GM12878 (cell line): Measurements from ENCODE around the gene MPHOSPH8. TPM values are rescaled to one million over a fixed set of nuclear protein-coding genes. Genes with fewer than 3 reads are reported as not detected.
A peak's percentile ranks its signal among the peaks of the same experiment; 100 is the strongest.

ENCODE experiments used
- CREM ChIP-seq: IDR thresholded peaks from 2 replicates; pipeline ENCODE4 v1.6.1; 2014; ENCODE audit warnings: antibody characterized with exemption, low read depth
- MEF2A ChIP-seq: IDR thresholded peaks from 2 replicates; pipeline ENCODE4 v1.6.1; 2011; ENCODE audit warnings: low read depth, mild to moderate bottlenecking, low read length, moderate library complexity; ENCODE audit not compliant: insufficient read depth
- polyA plus RNA-seq, 11 experiments: library from polyadenylated mRNA; depleted of rRNA in 4 of 11; unstranded in 6 of 11; stranded (reverse) in 5 of 11; fragments of >200 nt; fragmentation: Nextera tagmentation in 4 of 11; fragmentation: Illumina TruSeq in 1 of 11; extraction: Ambion mirVana in 4 of 11; extraction: Trizol in 1 of 11; gene quantifications; 1 replicate in 1 of 11; 2 replicates in 10 of 11; pipeline versions ENCODE4 v1.2.1 to v1.2.3, GENCODE V29; 2011 to 2016; ENCODE audit warnings: inconsistent platforms in 2 of 11, missing spikeins in 2 of 11, low read depth in 1 of 11
- total RNA-seq, 4 experiments: library from RNA; depleted of rRNA in 3 of 4; stranded (reverse); fragments of >200 nt in 3 of 4; fragmentation: Illumina TruSeq in 1 of 4; extraction: Trizol in 1 of 4; gene quantifications; 2 replicates each; pipeline versions ENCODE4 v1.2.1 to v1.2.3, GENCODE V29; 2013 to 2021
- TF ChIP-seq, protein P1 (sequence below): fragments of 450-650 bp; IDR thresholded peaks from 2 replicates; pipeline ENCODE4 v1.6.1; 2016; ENCODE audit warnings: mild to moderate bottlenecking, moderate library complexity, borderline replicate concordance
- TF ChIP-seq, protein P2 (sequence below): fragments of 450-650 bp; IDR thresholded peaks from 2 replicates; pipeline ENCODE4 v1.6.1; 2017; ENCODE audit warnings: mild to moderate bottlenecking
- TF ChIP-seq, protein P3 (sequence below): fragments of 450-650 bp; formaldehyde crosslinking; IDR thresholded peaks from 2 replicates; pipeline ENCODE4 v1.4.0; 2022; ENCODE audit warnings: mild to moderate bottlenecking, moderate library complexity

Gene MPHOSPH8
- total and polyA plus RNA-seq, 10 of the 15 experiments (the other 5 are each of a cell fraction or from before 2014, with no cell fraction given) = 15.9 to 34.9 (median 26.9) TPM

DNA sequence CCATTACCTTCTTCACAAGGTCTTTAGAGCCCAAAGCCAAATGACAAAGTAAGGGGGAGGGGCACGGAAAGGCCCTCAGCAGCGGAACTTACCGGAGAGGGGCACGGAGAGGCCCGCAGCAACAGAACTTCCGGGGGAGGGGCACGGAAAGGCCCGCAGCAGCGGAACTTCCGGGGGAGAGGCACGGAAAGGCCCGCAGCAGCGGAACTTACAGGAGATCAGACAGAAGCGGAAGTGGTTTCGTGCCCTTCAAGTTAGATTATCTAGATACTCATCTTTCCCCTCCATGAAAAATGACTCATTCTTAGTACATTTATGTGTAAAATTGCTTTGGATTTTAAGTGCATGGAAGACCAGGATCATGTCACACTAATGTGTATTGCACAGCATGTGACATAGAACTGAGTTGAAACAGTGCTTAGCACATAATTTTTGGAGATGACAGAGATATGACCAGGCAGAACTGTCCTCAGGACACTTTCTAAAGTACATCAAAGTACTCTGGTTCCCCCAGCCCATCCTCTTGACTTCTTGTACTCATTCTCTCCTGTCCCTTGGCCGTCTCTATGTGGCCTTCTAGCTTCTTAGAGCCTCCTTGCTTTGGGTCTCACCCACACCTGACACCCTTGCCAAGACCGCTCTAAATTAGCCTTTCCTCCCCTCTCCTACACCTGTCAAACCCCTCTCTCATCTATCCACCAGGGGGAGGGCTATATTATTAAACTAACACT lies 46.4 kb upstream of the MPHOSPH8 start (continued):
- TF ChIP-seq, protein P1, sequence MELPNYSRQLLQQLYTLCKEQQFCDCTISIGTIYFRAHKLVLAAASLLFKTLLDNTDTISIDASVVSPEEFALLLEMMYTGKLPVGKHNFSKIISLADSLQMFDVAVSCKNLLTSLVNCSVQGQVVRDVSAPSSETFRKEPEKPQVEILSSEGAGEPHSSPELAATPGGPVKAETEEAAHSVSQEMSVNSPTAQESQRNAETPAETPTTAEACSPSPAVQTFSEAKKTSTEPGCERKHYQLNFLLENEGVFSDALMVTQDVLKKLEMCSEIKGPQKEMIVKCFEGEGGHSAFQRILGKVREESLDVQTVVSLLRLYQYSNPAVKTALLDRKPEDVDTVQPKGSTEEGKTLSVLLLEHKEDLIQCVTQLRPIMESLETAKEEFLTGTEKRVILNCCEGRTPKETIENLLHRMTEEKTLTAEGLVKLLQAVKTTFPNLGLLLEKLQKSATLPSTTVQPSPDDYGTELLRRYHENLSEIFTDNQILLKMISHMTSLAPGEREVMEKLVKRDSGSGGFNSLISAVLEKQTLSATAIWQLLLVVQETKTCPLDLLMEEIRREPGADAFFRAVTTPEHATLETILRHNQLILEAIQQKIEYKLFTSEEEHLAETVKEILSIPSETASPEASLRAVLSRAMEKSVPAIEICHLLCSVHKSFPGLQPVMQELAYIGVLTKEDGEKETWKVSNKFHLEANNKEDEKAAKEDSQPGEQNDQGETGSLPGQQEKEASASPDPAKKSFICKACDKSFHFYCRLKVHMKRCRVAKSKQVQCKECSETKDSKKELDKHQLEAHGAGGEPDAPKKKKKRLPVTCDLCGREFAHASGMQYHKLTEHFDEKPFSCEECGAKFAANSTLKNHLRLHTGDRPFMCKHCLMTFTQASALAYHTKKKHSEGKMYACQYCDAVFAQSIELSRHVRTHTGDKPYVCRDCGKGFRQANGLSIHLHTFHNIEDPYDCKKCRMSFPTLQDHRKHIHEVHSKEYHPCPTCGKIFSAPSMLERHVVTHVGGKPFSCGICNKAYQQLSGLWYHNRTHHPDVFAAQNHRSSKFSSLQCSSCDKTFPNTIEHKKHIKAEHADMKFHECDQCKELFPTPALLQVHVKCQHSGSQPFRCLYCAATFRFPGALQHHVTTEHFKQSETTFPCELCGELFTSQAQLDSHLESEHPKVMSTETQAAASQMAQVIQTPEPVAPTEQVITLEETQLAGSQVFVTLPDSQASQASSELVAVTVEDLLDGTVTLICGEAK = peak; percentile 92
- TF ChIP-seq, protein P2, sequence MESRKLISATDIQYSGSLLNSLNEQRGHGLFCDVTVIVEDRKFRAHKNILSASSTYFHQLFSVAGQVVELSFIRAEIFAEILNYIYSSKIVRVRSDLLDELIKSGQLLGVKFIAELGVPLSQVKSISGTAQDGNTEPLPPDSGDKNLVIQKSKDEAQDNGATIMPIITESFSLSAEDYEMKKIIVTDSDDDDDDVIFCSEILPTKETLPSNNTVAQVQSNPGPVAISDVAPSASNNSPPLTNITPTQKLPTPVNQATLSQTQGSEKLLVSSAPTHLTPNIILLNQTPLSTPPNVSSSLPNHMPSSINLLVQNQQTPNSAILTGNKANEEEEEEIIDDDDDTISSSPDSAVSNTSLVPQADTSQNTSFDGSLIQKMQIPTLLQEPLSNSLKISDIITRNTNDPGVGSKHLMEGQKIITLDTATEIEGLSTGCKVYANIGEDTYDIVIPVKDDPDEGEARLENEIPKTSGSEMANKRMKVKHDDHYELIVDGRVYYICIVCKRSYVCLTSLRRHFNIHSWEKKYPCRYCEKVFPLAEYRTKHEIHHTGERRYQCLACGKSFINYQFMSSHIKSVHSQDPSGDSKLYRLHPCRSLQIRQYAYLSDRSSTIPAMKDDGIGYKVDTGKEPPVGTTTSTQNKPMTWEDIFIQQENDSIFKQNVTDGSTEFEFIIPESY = no peak
- TF ChIP-seq, protein P3, sequence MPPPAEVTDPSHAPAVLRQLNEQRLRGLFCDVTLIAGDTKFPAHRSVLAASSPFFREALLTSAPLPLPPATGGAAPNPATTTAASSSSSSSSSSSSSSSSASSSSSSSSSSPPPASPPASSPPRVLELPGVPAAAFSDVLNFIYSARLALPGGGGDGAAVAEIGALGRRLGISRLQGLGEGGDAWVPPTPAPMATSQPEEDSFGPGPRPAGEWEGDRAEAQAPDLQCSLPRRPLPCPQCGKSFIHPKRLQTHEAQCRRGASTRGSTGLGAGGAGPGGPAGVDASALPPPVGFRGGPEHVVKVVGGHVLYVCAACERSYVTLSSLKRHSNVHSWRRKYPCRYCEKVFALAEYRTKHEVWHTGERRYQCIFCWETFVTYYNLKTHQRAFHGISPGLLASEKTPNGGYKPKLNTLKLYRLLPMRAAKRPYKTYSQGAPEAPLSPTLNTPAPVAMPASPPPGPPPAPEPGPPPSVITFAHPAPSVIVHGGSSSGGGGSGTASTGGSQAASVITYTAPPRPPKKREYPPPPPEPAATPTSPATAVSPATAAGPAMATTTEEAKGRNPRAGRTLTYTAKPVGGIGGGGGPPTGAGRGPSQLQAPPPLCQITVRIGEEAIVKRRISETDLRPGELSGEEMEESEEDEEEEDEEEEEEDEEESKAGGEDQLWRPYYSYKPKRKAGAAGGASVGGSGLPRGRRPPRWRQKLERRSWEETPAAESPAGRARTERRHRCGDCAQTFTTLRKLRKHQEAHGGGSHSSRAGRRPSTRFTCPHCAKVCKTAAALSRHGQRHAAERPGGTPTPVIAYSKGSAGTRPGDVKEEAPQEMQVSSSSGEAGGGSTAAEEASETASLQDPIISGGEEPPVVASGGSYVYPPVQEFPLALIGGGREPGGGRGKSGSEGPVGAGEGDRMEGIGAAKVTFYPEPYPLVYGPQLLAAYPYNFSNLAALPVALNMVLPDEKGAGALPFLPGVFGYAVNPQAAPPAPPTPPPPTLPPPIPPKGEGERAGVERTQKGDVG (CRISPR knock-in tag) = no peak
- TF ChIP-seq MEF2A (0 out of 2 replicates have a peak, but pooled peaks have one; percentile 14), CREM (no peak)
